Left renal pelvis (tissue), 4 donors: ENCODE data around the gene MRPL34. TPM values are rescaled to one million over a fixed set of nuclear protein-coding genes. Genes with fewer than 3 reads are reported as not detected.
A peak's percentile ranks its signal among the peaks of the same experiment; 100 is the strongest.
"Not testable (repeated sequence)": the region's sequence is repeated elsewhere in the genome, so short reads cannot be mapped to it uniquely, and the experiment has no call there.

Experiments
- DNase-seq, 4 donors: peaks; one replicate each; pipeline ENCODE4 v3.0.0-alpha.2; 2013; ENCODE audit warnings: low read depth in 4 of 4, low spot score in 3 of 4
- polyA plus RNA-seq, 4 donors: library from polyadenylated mRNA; unstranded; fragments of 120-200 nt; gene quantifications; one replicate each; pipeline ENCODE4 v1.2.1, GENCODE V29; 2013; ENCODE audit not compliant: insufficient read length in 4 of 4

The MRPL34 gene
- polyA plus RNA-seq, 4 donors: 33.6 to 61.0 (median 48.6) TPM

- DNase-seq: no peak
Measured at GRCh38 chr19:17283504-17283996, 22.1 kb upstream of the MRPL34 start.

- DNase-seq: no peak
Measured at GRCh38 chr19:17285415-17286135, 20.1 kb upstream of the MRPL34 start.

- no peak for DNase-seq
Measured at GRCh38 chr19:17286263-17286662, 19.4 kb upstream of the MRPL34 start.

GRCh38 chr19:17286752-17287151, 18.9 kb upstream of the MRPL34 start:
- no peak for DNase-seq

GRCh38 chr19:17289489-17289888, 16.2 kb upstream of the MRPL34 start:
- DNase-seq: no peak

GRCh38 chr19:17292301-17293074, 13.2 kb upstream of the MRPL34 start:
- peak in 1 of 4 donors; percentile 66 for DNase-seq

- DNase-seq: no peak
Measured at GRCh38 chr19:17293605-17294004, 12.1 kb upstream of the MRPL34 start.

GRCh38 chr19:17294051-17294891, 11.4 kb upstream of the MRPL34 start:
- DNase-seq: no peak

GRCh38 chr19:17295551-17295950, 10.1 kb upstream of the MRPL34 start:
- DNase-seq: not testable (repeated sequence)

GRCh38 chr19:17296273-17296672, 9.4 kb upstream of the MRPL34 start:
- no peak for DNase-seq

GRCh38 chr19:17296976-17297375, 8.7 kb upstream of the MRPL34 start:
- DNase-seq: no peak

- no peak for DNase-seq
Measured at GRCh38 chr19:17300992-17301619, 4.6 kb upstream of the MRPL34 start.

GRCh38 chr19:17302391-17303166, 3.1 kb upstream of the MRPL34 start:
- no peak for DNase-seq

GRCh38 chr19:17303167-17303939, 2.3 kb upstream of the MRPL34 start, which contains the start of gene ABHD8:
TSS of gene ABHD8 (minus strand) at chr19:17303425. CDS start at chr19:17301616, 1,809 bp downstream.
- peak; percentile 79 to 91 (median 90) for DNase-seq

- DNase-seq: no peak
Measured at GRCh38 chr19:17303940-17304267, 1.8 kb upstream of the MRPL34 start.

- no peak for DNase-seq
Measured at GRCh38 chr19:17304386-17305215, 1.1 kb upstream of the MRPL34 start.

GRCh38 chr19:17305216-17305516, 506 bp upstream of the MRPL34 start:
- DNase-seq: no peak

- DNase-seq: no peak
Measured at GRCh38 chr19:17306285-17306714, 628 bp downstream of the MRPL34 start.
